ENCODE measurements around the gene ESYT3.

Gene ESYT3

GRCh38 chr3:138445654-138446053, 11.2 kb downstream of the ESYT3 start:
- no peaks in the 10 kb centered on the region for H3K36me3 ChIP-seq (ENCODE audit: insufficient read depth, low read length)
- TF ChIP-seq EZH2 (IDR thresholded peaks at IDR 0.05; ENCODE audit: borderline replicate concordance, low read length), result no peak
- no peak for TF ChIP-seq CTCF (IDR thresholded peaks at IDR 0.05; ENCODE audit: low read length)
- H3K4me2 ChIP-seq (ENCODE audit: low read length), result no peak overlapping the region
- H3K79me2 ChIP-seq (ENCODE audit: insufficient read depth, low read length), result no peaks in the 10 kb centered on the region
- no peaks in the 10 kb centered on the region for H3K4me1 ChIP-seq (ENCODE audit: insufficient read depth, low read length, severe bottlenecking)
- no peak overlapping the region for H3K27ac ChIP-seq (ENCODE audit: low read depth, low read length, poor library complexity, severe bottlenecking)
- H3K27me3 ChIP-seq (ENCODE audit: insufficient read depth, low read length), result 0 out of 2 replicates have a peak, but pooled peaks cover 4% of the 10 kb centered on the region
- H3K9me2 ChIP-seq (ENCODE audit: low read depth, low read length), result no peaks in the 10 kb centered on the region
- H3K4me3 ChIP-seq (ENCODE audit: low read depth, low read length, poor library complexity, severe bottlenecking), result no peak overlapping the region
- no peak overlapping the region for H3K9ac ChIP-seq (ENCODE audit: low read length)
- H3K9me3 ChIP-seq (ENCODE audit: low read length), result no peaks in the 10 kb centered on the region
- H4K20me1 ChIP-seq (ENCODE audit: insufficient read depth, low read length), result no peaks in the 10 kb centered on the region
- H2AFZ ChIP-seq (ENCODE audit: low read length), result no peak overlapping the region
- H3F3A ChIP-seq (ENCODE audit: insufficient read depth, low read length), result no peaks in the 10 kb centered on the region

GRCh38 chr3:138448631-138449030, 14.2 kb downstream of the ESYT3 start:
- H3K4me3 ChIP-seq (ENCODE audit: low read depth, low read length, poor library complexity, severe bottlenecking), result no peak overlapping the region
- 0 out of 2 replicates have a peak, but pooled peaks cover 4% of the 10 kb centered on the region for H3K27me3 ChIP-seq (ENCODE audit: insufficient read depth, low read length)
- H3K9me2 ChIP-seq (ENCODE audit: low read depth, low read length), result no peaks in the 10 kb centered on the region
- no peaks in the 10 kb centered on the region for H3K79me2 ChIP-seq (ENCODE audit: insufficient read depth, low read length)
- no peaks in the 10 kb centered on the region for H3K9me3 ChIP-seq (ENCODE audit: low read length)
- H4K20me1 ChIP-seq (ENCODE audit: insufficient read depth, low read length), result no peaks in the 10 kb centered on the region
- H3K9ac ChIP-seq (ENCODE audit: low read length), result no peak overlapping the region
- no peak for TF ChIP-seq CTCF (IDR thresholded peaks at IDR 0.05; ENCODE audit: low read length)
- no peak for TF ChIP-seq EZH2 (IDR thresholded peaks at IDR 0.05; ENCODE audit: borderline replicate concordance, low read length)
- H3K36me3 ChIP-seq (ENCODE audit: insufficient read depth, low read length), result no peaks in the 10 kb centered on the region
- H3K27ac ChIP-seq (ENCODE audit: low read depth, low read length, poor library complexity, severe bottlenecking), result no peak overlapping the region
- H3K4me1 ChIP-seq (ENCODE audit: insufficient read depth, low read length, severe bottlenecking), result no peaks in the 10 kb centered on the region
- no peaks in the 10 kb centered on the region for H3F3A ChIP-seq (ENCODE audit: insufficient read depth, low read length)
- H2AFZ ChIP-seq (ENCODE audit: low read length), result no peak overlapping the region
- no peak overlapping the region for H3K4me2 ChIP-seq (ENCODE audit: low read length)

- Histone ChIP-seq H3K9ac (ENCODE audit: low read length) (no peak overlapping the region), H2AFZ (ENCODE audit: low read length) (no peak overlapping the region), H3K27ac (ENCODE audit: low read depth, low read length, poor library complexity, severe bottlenecking) (no peak overlapping the region), H3K4me1 (ENCODE audit: insufficient read depth, low read length, severe bottlenecking) (no peaks in the 10 kb centered on the region), H3K79me2 (ENCODE audit: insufficient read depth, low read length) (no peaks in the 10 kb centered on the region), H3K9me3 (ENCODE audit: low read length) (no peaks in the 10 kb centered on the region), H3K9me2 (ENCODE audit: low read depth, low read length) (no peaks in the 10 kb centered on the region), H3K36me3 (ENCODE audit: insufficient read depth, low read length) (no peaks in the 10 kb centered on the region), H4K20me1 (ENCODE audit: insufficient read depth, low read length) (no peaks in the 10 kb centered on the region), H3K4me3 (ENCODE audit: low read depth, low read length, poor library complexity, severe bottlenecking) (no peak overlapping the region), H3F3A (ENCODE audit: insufficient read depth, low read length) (no peaks in the 10 kb centered on the region), H3K4me2 (ENCODE audit: low read length) (no peak overlapping the region), H3K27me3 (ENCODE audit: insufficient read depth, low read length) (0 out of 2 replicates have a peak, but pooled peaks cover 2% of the 10 kb centered on the region)
- TF ChIP-seq CTCF (IDR thresholded peaks at IDR 0.05; ENCODE audit: low read length) (no peak), EZH2 (IDR thresholded peaks at IDR 0.05; ENCODE audit: borderline replicate concordance, low read length) (no peak)
Observed at GRCh38 chr3:138449490-138449889, 15.1 kb downstream of the ESYT3 start.

Measured in OCI-LY1 (cell line).